Large intestine (tissue), 12 donors: ENCODE data around the gene PTCHD1. TPM values are rescaled to one million over a fixed set of nuclear protein-coding genes. Genes with fewer than 3 reads are reported as not detected.

Source experiments
- DNase-seq, 2 donors: peaks; one replicate each; pipeline versions ENCODE4 v3.0.0 to v3.0.0-alpha.2; 2013
- H3K27ac ChIP-seq: one replicate; pipeline ENCODE4 v1.5.1; 2013; ENCODE audit warnings: low read length
- H3K27me3 ChIP-seq: 2 replicates; pipeline ENCODE4 v1.6.1; 2013; ENCODE audit warnings: low read length; ENCODE audit not compliant: control insufficient read depth, insufficient read depth
- H3K36me3 ChIP-seq: 2 replicates; pipeline ENCODE4 v1.6.1; 2013; ENCODE audit warnings: low read length; ENCODE audit not compliant: control insufficient read depth, insufficient read depth
- H3K4me1 ChIP-seq: one replicate; pipeline ENCODE4 v1.6.1; 2013; ENCODE audit warnings: low read length; ENCODE audit not compliant: control insufficient read depth, insufficient read depth
- H3K4me3 ChIP-seq: one replicate; pipeline ENCODE4 v1.5.1; 2013; ENCODE audit warnings: low read length
- H3K9me3 ChIP-seq: one replicate; pipeline ENCODE4 v1.6.1; 2013; ENCODE audit warnings: mild to moderate bottlenecking, low read depth, low read length, moderate library complexity; ENCODE audit not compliant: control insufficient read depth
- WGBS: methylation state at CpG from one replicate; pipeline ENCODE4 v1.1.5; 2013; ENCODE audit warnings: low lambda C conversion rate; ENCODE audit not compliant: insufficient coverage; 5-methylcytosine and 5-hydroxymethylcytosine counted together
- long read RNA-seq, 11 donors: transcript quantifications; one replicate each; lab custom pipeline, GENCODE V29; 2026
- polyA plus RNA-seq: library from polyadenylated mRNA; unstranded; fragments of 120-200 nt; gene quantifications from one replicate; pipeline ENCODE4 v1.2.1, GENCODE V29; 2013

Gene PTCHD1
- polyA plus RNA-seq: 0.66 TPM
- long read RNA-seq, donor 1: 0 reads
- long read RNA-seq, donor 2, full-length matches to known transcripts: 1 of 1 reads
- long read RNA-seq, donor 2, partial matches to known transcripts: 0 of 1 reads
- long read RNA-seq, donor 2, other reads (novel, unspliced or antisense): 0 of 1 reads
- long read RNA-seq, donor 3: 0 reads
- long read RNA-seq, donor 4: 0 reads
- long read RNA-seq, donor 5: 0 reads
- long read RNA-seq, donor 6, full-length matches to known transcripts: 1 of 1 reads
- long read RNA-seq, donor 6, partial matches to known transcripts: 0 of 1 reads
- long read RNA-seq, donor 6, other reads (novel, unspliced or antisense): 0 of 1 reads
- long read RNA-seq, donor 7, full-length matches to known transcripts: 1 of 1 reads
- long read RNA-seq, donor 7, partial matches to known transcripts: 0 of 1 reads
- long read RNA-seq, donor 7, other reads (novel, unspliced or antisense): 0 of 1 reads
- long read RNA-seq, donor 8: 0 reads
- long read RNA-seq, donor 9: 0 reads
- long read RNA-seq, donor 10: 0 reads
- long read RNA-seq, donor 11, full-length matches to known transcripts: 1 of 1 reads
- long read RNA-seq, donor 11, partial matches to known transcripts: 0 of 1 reads
- long read RNA-seq, donor 11, other reads (novel, unspliced or antisense): 0 of 1 reads

- Histone ChIP-seq H3K27ac (no peak within 1 kb of the TSS), H3K4me3 (peak within 1 kb of the TSS; percentile 21), H3K9me3 (peaks cover 2% of the 10 kb centered on the region), H3K36me3 (no peaks in the 10 kb centered on the region), H3K27me3 (peaks cover 58% of the 10 kb centered on the region), H3K4me1 (no peaks in the 10 kb centered on the region)
- WGBS: no CpG with 5 or more reads among the region's 64 CpGs
- peak in 1 of 2 donors; percentile 1 for DNase-seq
Observed at GRCh38 chrX:23334848-23335599, at the start of gene PTCHD1. TSS of gene PTCHD1 (plus strand) at chrX:23334849. CDS start at chrX:23334876, 27 bp downstream.

- no peak for DNase-seq
- H3K27ac ChIP-seq: no peak overlapping the region
- no peaks in the 10 kb centered on the region for H3K36me3 ChIP-seq
- H3K4me3 ChIP-seq: no peak overlapping the region
- no peaks in the 10 kb centered on the region for H3K9me3 ChIP-seq
- H3K27me3 ChIP-seq: no peaks in the 10 kb centered on the region
- no peaks in the 10 kb centered on the region for H3K4me1 ChIP-seq
- no CpG with 5 or more reads among the region's 5 CpGs for WGBS
Observed at GRCh38 chrX:23286731-23287130, 47.9 kb upstream of the PTCHD1 start.

GRCh38 chrX:23287191-23287725 is 47.4 kb upstream of the PTCHD1 start:
- H3K9me3 ChIP-seq: no peaks in the 10 kb centered on the region
- no peaks in the 10 kb centered on the region for H3K36me3 ChIP-seq
- no peak for DNase-seq
- no peak overlapping the region for H3K4me3 ChIP-seq
- no CpG with 5 or more reads among the region's 5 CpGs for WGBS
- H3K4me1 ChIP-seq: no peaks in the 10 kb centered on the region
- no peak overlapping the region for H3K27ac ChIP-seq
- no peaks in the 10 kb centered on the region for H3K27me3 ChIP-seq

GRCh38 chrX:23292354-23292987 is 42.2 kb upstream of the PTCHD1 start:
- Histone ChIP-seq H3K27me3 (no peaks in the 10 kb centered on the region), H3K4me1 (no peaks in the 10 kb centered on the region), H3K4me3 (no peak overlapping the region), H3K9me3 (no peaks in the 10 kb centered on the region), H3K36me3 (no peaks in the 10 kb centered on the region), H3K27ac (no peak overlapping the region)
- no peak for DNase-seq
- no CpG with 5 or more reads among the region's 8 CpGs for WGBS

- no peaks in the 10 kb centered on the region for H3K36me3 ChIP-seq
- no CpG with 5 or more reads among the region's 8 CpGs for WGBS
- H3K27ac ChIP-seq: no peak overlapping the region
- no peak overlapping the region for H3K4me3 ChIP-seq
- H3K4me1 ChIP-seq: no peaks in the 10 kb centered on the region
- no peaks in the 10 kb centered on the region for H3K9me3 ChIP-seq
- H3K27me3 ChIP-seq: no peaks in the 10 kb centered on the region
- no peak for DNase-seq
Observed at GRCh38 chrX:23292988-23293651, 41.5 kb upstream of the PTCHD1 start.

DNA sequence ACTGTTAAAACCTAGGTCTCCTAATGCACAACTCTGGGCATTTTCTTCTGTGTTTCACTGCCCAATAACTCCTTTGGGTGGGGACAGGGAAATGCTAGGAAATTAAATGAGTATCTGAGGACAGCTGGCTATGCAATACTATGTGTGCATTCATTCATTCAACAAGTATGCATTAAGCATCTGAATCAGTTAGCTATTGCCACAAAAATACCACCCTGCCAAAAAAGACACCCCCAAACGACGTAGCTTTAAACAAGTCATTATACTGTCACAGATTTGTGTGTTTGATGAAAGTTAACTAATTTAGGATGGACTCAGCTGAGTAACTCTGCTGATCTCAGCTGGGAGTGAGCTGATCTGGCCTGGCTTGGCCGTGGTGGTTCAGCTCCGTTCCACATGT is 29.8 kb upstream of the PTCHD1 start:
- no peaks in the 10 kb centered on the region for H3K27me3 ChIP-seq
- no CpG with 5 or more reads among the region's 4 CpGs for WGBS
- no peaks in the 10 kb centered on the region for H3K9me3 ChIP-seq
- no peak for DNase-seq
- no peaks in the 10 kb centered on the region for H3K36me3 ChIP-seq
- no peaks in the 10 kb centered on the region for H3K4me1 ChIP-seq
- no peak overlapping the region for H3K27ac ChIP-seq
- H3K4me3 ChIP-seq: no peak overlapping the region

DNA sequence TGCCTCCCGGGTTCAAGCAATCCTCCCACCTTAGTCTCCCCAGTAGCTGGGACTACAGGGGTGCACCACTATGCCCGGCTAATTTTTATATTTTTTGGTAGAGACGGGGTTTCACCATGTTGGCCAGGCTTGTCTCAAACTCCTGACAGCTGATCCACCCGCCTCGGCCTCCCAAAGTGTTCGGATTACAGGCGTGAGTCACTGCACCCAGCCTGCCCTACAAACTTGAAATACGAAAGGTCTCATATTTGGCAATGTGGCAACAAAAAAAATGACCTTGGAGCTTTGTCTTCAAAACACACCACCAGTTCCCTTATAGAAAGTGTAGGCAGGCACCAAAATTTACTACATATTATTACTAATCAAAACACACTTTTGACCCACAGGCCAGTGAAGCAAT is 22.9 kb upstream of the PTCHD1 start:
- Histone ChIP-seq H3K27ac (no peak overlapping the region), H3K4me1 (no peaks in the 10 kb centered on the region), H3K27me3 (no peaks in the 10 kb centered on the region), H3K9me3 (no peaks in the 10 kb centered on the region), H3K36me3 (no peaks in the 10 kb centered on the region), H3K4me3 (no peak overlapping the region)
- DNase-seq: no peak
- no CpG with 5 or more reads among the region's 8 CpGs for WGBS

GRCh38 chrX:23312136-23312535 is 22.5 kb upstream of the PTCHD1 start:
- H3K27me3 ChIP-seq: no peaks in the 10 kb centered on the region
- no peaks in the 10 kb centered on the region for H3K36me3 ChIP-seq
- DNase-seq: no peak
- no peaks in the 10 kb centered on the region for H3K9me3 ChIP-seq
- no peaks in the 10 kb centered on the region for H3K4me1 ChIP-seq
- H3K27ac ChIP-seq: no peak overlapping the region
- no CpG with 5 or more reads among the region's 3 CpGs for WGBS
- no peak overlapping the region for H3K4me3 ChIP-seq

DNA sequence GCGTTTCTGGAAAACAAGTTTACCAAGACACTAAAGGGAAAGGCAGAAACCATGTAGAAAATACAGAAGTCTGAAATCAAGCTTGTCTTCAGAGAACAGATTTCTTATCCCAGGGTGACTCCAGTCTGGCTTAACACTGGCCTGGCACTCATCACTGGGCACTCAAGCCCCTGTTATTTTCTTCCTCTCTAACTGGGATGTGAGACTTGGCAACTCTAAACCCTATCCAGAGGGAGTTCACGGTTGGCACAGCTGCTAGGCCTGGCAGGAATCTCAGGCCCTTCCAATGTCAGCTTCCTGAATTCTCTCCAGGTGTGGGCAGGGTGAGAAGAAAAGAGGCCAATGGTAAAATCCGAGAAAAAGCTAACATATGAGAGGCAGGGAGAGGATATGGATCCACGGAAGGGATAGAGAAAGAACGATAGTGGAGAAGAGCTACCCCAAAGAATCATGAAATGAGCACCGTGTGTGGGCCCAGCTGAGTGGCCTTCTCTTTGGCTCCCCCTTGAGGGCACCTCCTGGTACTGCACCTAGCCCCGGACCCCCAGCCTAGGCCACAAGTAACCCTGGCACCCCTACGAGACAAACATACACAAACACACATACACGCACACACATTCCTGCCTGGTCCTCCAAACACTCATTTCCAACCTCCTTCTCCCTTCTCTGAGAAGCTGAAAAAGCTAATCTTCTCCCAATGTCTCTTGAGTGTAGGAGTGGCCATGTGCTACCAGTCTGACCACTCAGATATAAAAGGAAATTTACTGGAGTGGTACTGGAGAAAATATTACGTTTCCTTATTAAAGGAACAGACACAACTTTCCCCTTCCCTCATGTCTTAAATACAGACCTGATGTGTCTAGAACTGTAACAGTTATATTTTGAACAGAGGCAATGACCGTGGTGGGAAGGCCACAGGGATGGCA is 16.6 kb upstream of the PTCHD1 start:
- peak in 1 of 2 donors; percentile 1 for DNase-seq
- Histone ChIP-seq H3K27me3 (no peaks in the 10 kb centered on the region), H3K27ac (no peak overlapping the region), H3K4me1 (no peaks in the 10 kb centered on the region), H3K4me3 (no peak overlapping the region), H3K9me3 (no peaks in the 10 kb centered on the region), H3K36me3 (no peaks in the 10 kb centered on the region)
- no CpG with 5 or more reads among the region's 11 CpGs for WGBS
